Measurements from ENCODE around the gene MCAT.
A peak's percentile ranks its signal among the peaks of the same experiment; 100 is the strongest.

MCAT gene

GRCh38 chr22:43101306-43101705 is 41.9 kb downstream of the MCAT start:
- Histone ChIP-seq H3K4me3 (ENCODE audit: low read depth, low read length) (no peak overlapping the region), H3K27ac (ENCODE audit: low read depth, low read length) (no peak overlapping the region), H3K9ac (ENCODE audit: low read depth, low read length) (no peak overlapping the region), H3K9me3 (ENCODE audit: control insufficient read depth, insufficient read depth, low read length) (peaks cover 7% of the 10 kb centered on the region), H3K4me1 (ENCODE audit: control insufficient read depth, insufficient read depth, low read length) (no peaks in the 10 kb centered on the region), H3K27me3 (ENCODE audit: control insufficient read depth, insufficient read depth, low read length) (no peaks in the 10 kb centered on the region), H3K36me3 (ENCODE audit: control insufficient read depth, insufficient read depth, low read length) (no peaks in the 10 kb centered on the region)

DNA sequence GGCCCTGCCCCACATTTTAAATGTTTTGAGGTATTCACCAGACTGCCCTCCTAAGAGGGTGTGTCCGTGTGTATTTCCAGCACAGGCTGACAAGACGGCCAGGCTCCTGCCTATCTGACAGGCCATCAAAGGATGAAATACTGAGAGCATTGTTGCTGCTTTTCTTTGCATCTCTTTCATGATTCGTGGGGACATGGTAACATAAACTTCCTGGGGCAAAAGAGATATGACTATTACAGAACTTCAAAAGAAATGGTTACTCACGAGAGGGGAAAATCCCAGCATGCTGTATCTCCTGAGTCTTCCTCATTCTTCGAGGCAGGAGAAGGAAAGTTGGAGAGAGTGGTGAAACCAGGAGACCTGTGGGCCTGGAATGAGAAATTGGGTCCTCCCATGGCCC is 43.0 kb downstream of the MCAT start:
- H3K9me3 ChIP-seq (ENCODE audit: control insufficient read depth, insufficient read depth, low read length): peaks cover 9% of the 10 kb centered on the region
- H3K9ac ChIP-seq (ENCODE audit: low read depth, low read length): no peak overlapping the region
- H3K36me3 ChIP-seq (ENCODE audit: control insufficient read depth, insufficient read depth, low read length): no peaks in the 10 kb centered on the region
- no peak overlapping the region for H3K4me3 ChIP-seq (ENCODE audit: low read depth, low read length)
- H3K27ac ChIP-seq (ENCODE audit: low read depth, low read length): no peak overlapping the region
- H3K4me1 ChIP-seq (ENCODE audit: control insufficient read depth, insufficient read depth, low read length): no peaks in the 10 kb centered on the region
- no peaks in the 10 kb centered on the region for H3K27me3 ChIP-seq (ENCODE audit: control insufficient read depth, insufficient read depth, low read length)

GRCh38 chr22:43099095-43099494 is 44.1 kb downstream of the MCAT start:
- no peak overlapping the region for H3K9ac ChIP-seq (ENCODE audit: low read depth, low read length)

DNA sequence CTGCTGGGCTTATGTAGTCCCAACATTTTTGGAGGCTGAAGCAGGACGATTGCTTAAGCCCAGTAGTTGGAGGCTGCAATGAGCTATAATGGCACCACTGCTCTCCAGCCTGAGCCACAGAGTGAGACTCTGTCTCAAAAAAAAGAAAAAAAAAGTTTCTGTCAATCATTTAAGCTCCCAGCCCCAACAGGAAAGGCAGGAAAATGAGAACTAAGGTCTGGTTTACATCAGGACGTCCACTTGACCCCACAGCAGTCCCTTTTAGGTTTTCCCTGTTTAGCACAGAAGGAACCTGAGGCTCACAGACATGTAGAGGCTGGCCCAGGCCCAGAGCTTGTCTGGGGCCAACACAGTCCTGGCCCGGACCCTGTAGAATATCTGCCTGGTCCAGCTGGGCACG is 44.8 kb downstream of the MCAT start:
- peaks cover 9% of the 10 kb centered on the region for H3K9me3 ChIP-seq (ENCODE audit: control insufficient read depth, insufficient read depth, low read length)
- no peak overlapping the region for H3K27ac ChIP-seq (ENCODE audit: low read depth, low read length)
- no peak overlapping the region for H3K9ac ChIP-seq (ENCODE audit: low read depth, low read length)
- no peaks in the 10 kb centered on the region for H3K4me1 ChIP-seq (ENCODE audit: control insufficient read depth, insufficient read depth, low read length)
- H3K27me3 ChIP-seq (ENCODE audit: control insufficient read depth, insufficient read depth, low read length): no peaks in the 10 kb centered on the region
- no peak overlapping the region for H3K4me3 ChIP-seq (ENCODE audit: low read depth, low read length)
- H3K36me3 ChIP-seq (ENCODE audit: control insufficient read depth, insufficient read depth, low read length): no peaks in the 10 kb centered on the region

More at GRCh38 chr22:43099095-43099494, 44.1 kb downstream of the MCAT start:
- Histone ChIP-seq H3K4me1 (ENCODE audit: control insufficient read depth, insufficient read depth, low read length) (no peaks in the 10 kb centered on the region), H3K27ac (ENCODE audit: low read depth, low read length) (no peak overlapping the region), H3K9me3 (ENCODE audit: control insufficient read depth, insufficient read depth, low read length) (peaks cover 9% of the 10 kb centered on the region), H3K4me3 (ENCODE audit: low read depth, low read length) (no peak overlapping the region), H3K36me3 (ENCODE audit: control insufficient read depth, insufficient read depth, low read length) (no peaks in the 10 kb centered on the region), H3K27me3 (ENCODE audit: control insufficient read depth, insufficient read depth, low read length) (no peaks in the 10 kb centered on the region)

DNA sequence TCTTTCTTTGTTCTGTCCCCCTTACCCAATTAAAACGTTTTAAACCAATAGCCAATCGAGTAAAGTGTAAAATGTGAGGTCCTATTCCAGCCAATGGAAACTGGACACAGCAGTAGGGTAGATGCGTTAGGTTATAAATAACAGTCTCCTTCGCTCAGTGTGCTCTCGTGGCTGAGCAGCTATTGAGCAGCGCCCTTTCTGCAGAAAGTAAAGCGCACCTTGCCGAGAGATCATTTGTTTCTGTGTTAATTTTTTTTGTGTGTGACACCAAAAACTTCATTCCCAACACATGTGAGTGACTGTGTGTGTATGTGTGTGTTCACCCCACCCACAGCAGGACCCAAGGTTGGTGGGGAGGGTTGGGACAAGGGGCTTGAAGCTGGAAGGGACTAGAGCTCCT is 46.8 kb downstream of the MCAT start:
- no peak overlapping the region for H3K9ac ChIP-seq (ENCODE audit: low read depth, low read length)
- H3K27ac ChIP-seq (ENCODE audit: low read depth, low read length): no peak overlapping the region
- H3K4me3 ChIP-seq (ENCODE audit: low read depth, low read length): no peak overlapping the region
- H3K27me3 ChIP-seq (ENCODE audit: control insufficient read depth, insufficient read depth, low read length): no peaks in the 10 kb centered on the region
- H3K9me3 ChIP-seq (ENCODE audit: control insufficient read depth, insufficient read depth, low read length): peaks cover 9% of the 10 kb centered on the region
- H3K4me1 ChIP-seq (ENCODE audit: control insufficient read depth, insufficient read depth, low read length): no peaks in the 10 kb centered on the region
- no peaks in the 10 kb centered on the region for H3K36me3 ChIP-seq (ENCODE audit: control insufficient read depth, insufficient read depth, low read length)

- Histone ChIP-seq H3K27ac (ENCODE audit: low read depth, low read length) (no peak overlapping the region), H3K4me1 (ENCODE audit: control insufficient read depth, insufficient read depth, low read length) (no peaks in the 10 kb centered on the region), H3K9me3 (ENCODE audit: control insufficient read depth, insufficient read depth, low read length) (peaks cover 9% of the 10 kb centered on the region), H3K27me3 (ENCODE audit: control insufficient read depth, insufficient read depth, low read length) (no peaks in the 10 kb centered on the region), H3K9ac (ENCODE audit: low read depth, low read length) (no peak overlapping the region), H3K36me3 (ENCODE audit: control insufficient read depth, insufficient read depth, low read length) (no peaks in the 10 kb centered on the region), H3K4me3 (ENCODE audit: low read depth, low read length) (no peak overlapping the region)
Observed at GRCh38 chr22:43094551-43094950, 48.6 kb downstream of the MCAT start.

- no peak overlapping the region for H3K27ac ChIP-seq (ENCODE audit: low read depth, low read length)
Observed at GRCh38 chr22:43094085-43094484, 49.1 kb downstream of the MCAT start.

GRCh38 chr22:43092085-43092484 is 51.1 kb downstream of the MCAT start:
- Histone ChIP-seq H3K36me3 (ENCODE audit: control insufficient read depth, insufficient read depth, low read length) (no peaks in the 10 kb centered on the region), H3K27me3 (ENCODE audit: control insufficient read depth, insufficient read depth, low read length) (no peaks in the 10 kb centered on the region), H3K9me3 (ENCODE audit: control insufficient read depth, insufficient read depth, low read length) (peaks cover 9% of the 10 kb centered on the region), H3K9ac (ENCODE audit: low read depth, low read length) (no peak overlapping the region), H3K27ac (ENCODE audit: low read depth, low read length) (no peak overlapping the region), H3K4me3 (ENCODE audit: low read depth, low read length) (no peak overlapping the region), H3K4me1 (ENCODE audit: control insufficient read depth, insufficient read depth, low read length) (peaks cover 3% of the 10 kb centered on the region; the same call in 1 of the 2 replicates)

More at GRCh38 chr22:43094085-43094484, 49.1 kb downstream of the MCAT start:
- no peaks in the 10 kb centered on the region for H3K27me3 ChIP-seq (ENCODE audit: control insufficient read depth, insufficient read depth, low read length)
- peaks cover 9% of the 10 kb centered on the region for H3K9me3 ChIP-seq (ENCODE audit: control insufficient read depth, insufficient read depth, low read length)
- no peaks in the 10 kb centered on the region for H3K4me1 ChIP-seq (ENCODE audit: control insufficient read depth, insufficient read depth, low read length)
- H3K36me3 ChIP-seq (ENCODE audit: control insufficient read depth, insufficient read depth, low read length): no peaks in the 10 kb centered on the region
- H3K4me3 ChIP-seq (ENCODE audit: low read depth, low read length): no peak overlapping the region
- no peak overlapping the region for H3K9ac ChIP-seq (ENCODE audit: low read depth, low read length)

GRCh38 chr22:43090130-43090789 is 52.9 kb downstream of the MCAT start:
- Histone ChIP-seq H3K27me3 (ENCODE audit: control insufficient read depth, insufficient read depth, low read length) (no peaks in the 10 kb centered on the region), H3K9ac (ENCODE audit: low read depth, low read length) (no peak overlapping the region), H3K9me3 (ENCODE audit: control insufficient read depth, insufficient read depth, low read length) (no peaks in the 10 kb centered on the region), H3K27ac (ENCODE audit: low read depth, low read length) (no peak overlapping the region), H3K4me1 (ENCODE audit: control insufficient read depth, insufficient read depth, low read length) (peaks cover 3% of the 10 kb centered on the region; the same call in 1 of the 2 replicates), H3K4me3 (ENCODE audit: low read depth, low read length) (no peak overlapping the region), H3K36me3 (ENCODE audit: control insufficient read depth, insufficient read depth, low read length) (no peaks in the 10 kb centered on the region)

DNA sequence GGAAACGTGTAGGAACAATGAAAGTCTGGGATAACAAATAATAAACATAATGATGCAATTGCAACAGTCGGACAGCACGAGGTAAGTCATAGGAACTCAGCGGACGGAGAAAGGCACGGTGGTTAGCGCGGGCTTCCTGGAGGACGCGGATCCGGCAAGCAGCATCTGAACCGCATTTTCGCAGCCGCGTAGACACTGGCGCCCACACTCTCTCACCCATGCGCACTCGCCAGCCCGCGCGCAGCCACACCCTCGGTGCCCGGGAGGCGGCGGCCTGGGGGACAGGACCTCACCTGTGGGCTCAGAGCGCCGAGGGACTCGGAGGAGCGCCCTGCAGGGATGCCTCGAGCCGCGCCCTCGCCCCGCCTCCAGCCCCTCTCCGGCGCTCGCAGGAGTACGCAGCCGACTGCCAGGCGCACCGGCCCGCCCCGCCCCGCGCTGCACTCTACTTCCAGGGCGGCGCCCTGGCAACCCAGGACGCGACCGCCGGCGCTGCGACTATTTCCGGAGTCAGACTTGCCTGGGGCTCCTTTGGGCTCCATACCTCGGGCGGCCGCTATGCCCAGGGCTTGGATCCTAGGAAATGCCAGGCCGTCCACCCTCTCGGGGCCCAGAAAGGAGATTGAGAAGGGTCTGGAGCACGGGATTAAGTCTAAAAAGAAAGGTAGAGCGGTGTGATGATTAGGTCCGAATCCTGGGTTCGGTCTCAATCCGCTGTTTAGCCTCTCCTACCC is 54.0 kb downstream of the MCAT start, which contains the start of gene TTLL1:
Gene TTLL1, minus strand, starts transcription at position 408 of the 734 bp plus-strand sequence. CDS start 13,805 bp downstream, outside the sequence.
- Histone ChIP-seq H3K9me3 (ENCODE audit: control insufficient read depth, insufficient read depth, low read length) (no peaks in the 10 kb centered on the region), H3K4me3 (ENCODE audit: low read depth, low read length) (peak within 1 kb of the TSS; percentile 97), H3K27ac (ENCODE audit: low read depth, low read length) (peak within 1 kb of the TSS; percentile 42), H3K36me3 (ENCODE audit: control insufficient read depth, insufficient read depth, low read length) (no peaks in the 10 kb centered on the region), H3K9ac (ENCODE audit: low read depth, low read length) (peak within 1 kb of the TSS; percentile 85), H3K4me1 (ENCODE audit: control insufficient read depth, insufficient read depth, low read length) (peaks cover 3% of the 10 kb centered on the region; the same call in 1 of the 2 replicates), H3K27me3 (ENCODE audit: control insufficient read depth, insufficient read depth, low read length) (no peaks in the 10 kb centered on the region)

- no peaks in the 10 kb centered on the region for H3K36me3 ChIP-seq (ENCODE audit: control insufficient read depth, insufficient read depth, low read length)
- no peaks in the 10 kb centered on the region for H3K9me3 ChIP-seq (ENCODE audit: control insufficient read depth, insufficient read depth, low read length)
- peak overlapping the region; percentile 97 for H3K4me3 ChIP-seq (ENCODE audit: low read depth, low read length)
- no peaks in the 10 kb centered on the region for H3K27me3 ChIP-seq (ENCODE audit: control insufficient read depth, insufficient read depth, low read length)
- H3K4me1 ChIP-seq (ENCODE audit: control insufficient read depth, insufficient read depth, low read length): peaks cover 3% of the 10 kb centered on the region; the same call in 1 of the 2 replicates
- H3K9ac ChIP-seq (ENCODE audit: low read depth, low read length): peak overlapping the region; percentile 85
- H3K27ac ChIP-seq (ENCODE audit: low read depth, low read length): peak overlapping the region; percentile 42
Observed at GRCh38 chr22:43088627-43088983, 54.6 kb downstream of the MCAT start.

Measured in HUES48 (cell line).